ENCODE results near the gene AKAP13.

- TF ChIP-seq CTCF (IDR thresholded peaks at IDR 0.05) (no peak), POLR2A (IDR thresholded peaks at IDR 0.05; ENCODE audit: low read length) (no peak), NR3C1 (IDR thresholded peaks at IDR 0.05) (no peak), CEBPB (IDR thresholded peaks at IDR 0.05) (no peak), BCL3 (IDR thresholded peaks at IDR 0.05) (no peak)
Measured at GRCh38 chr15:85688711-85689110, 308.3 kb downstream of the AKAP13 start.
